ENCODE results near the gene STPG1. TPM values are rescaled to one million over a fixed set of nuclear protein-coding genes. Genes with fewer than 3 reads are reported as not detected.

STPG1 gene
- total RNA-seq, 1 donor from 2014 or later: 13.1 TPM

- no peak for TF ChIP-seq CTCF (IDR thresholded peaks at IDR 0.05)
- no peaks in the 10 kb centered on the region for H3K9me3 ChIP-seq
- H3K4me3 ChIP-seq: no peak overlapping the region
- H3K36me3 ChIP-seq: peaks cover 20% of the 10 kb centered on the region
- peaks cover 15% of the 10 kb centered on the region for H3K4me1 ChIP-seq
- H3K27ac ChIP-seq: no peak overlapping the region
- intact Hi-C loops (cut with DNase I): no loop called here
- no peaks in the 10 kb centered on the region for H3K27me3 ChIP-seq (ENCODE audit: low read depth)
- DNase-seq (no peak), ATAC-seq (no peak)
These were observed 51.2 kb downstream of the STPG1 start for GRCh38 chr1:24362396-24362795.

- peaks cover 15% of the 10 kb centered on the region for H3K4me1 ChIP-seq
- H3K27ac ChIP-seq: no peak overlapping the region
- no peaks in the 10 kb centered on the region for H3K9me3 ChIP-seq
- DNase-seq (no peak), ATAC-seq (no peak)
- H3K27me3 ChIP-seq (ENCODE audit: low read depth): no peaks in the 10 kb centered on the region
- H3K4me3 ChIP-seq: no peak overlapping the region
- no peak for TF ChIP-seq CTCF (IDR thresholded peaks at IDR 0.05)
- intact Hi-C loops (cut with DNase I): no loop called here
- H3K36me3 ChIP-seq: peaks cover 22% of the 10 kb centered on the region
These were observed 51.8 kb downstream of the STPG1 start for GRCh38 chr1:24361811-24362210.

GRCh38 chr1:24360681-24361080, 52.9 kb downstream of the STPG1 start:
- ATAC-seq: no peak
- TF ChIP-seq CTCF (IDR thresholded peaks at IDR 0.05): no peak
- Histone ChIP-seq H3K9me3 (no peaks in the 10 kb centered on the region), H3K36me3 (peaks cover 26% of the 10 kb centered on the region), H3K27me3 (ENCODE audit: low read depth) (no peaks in the 10 kb centered on the region), H3K4me1 (peaks cover 15% of the 10 kb centered on the region), H3K27ac (no peak overlapping the region), H3K4me3 (no peak overlapping the region)
- DNase-seq: no peak
- intact Hi-C loops (cut with DNase I): no loop called here

- Histone ChIP-seq H3K36me3 (peaks cover 26% of the 10 kb centered on the region), H3K9me3 (no peaks in the 10 kb centered on the region), H3K4me3 (no peak overlapping the region), H3K27ac (no peak overlapping the region), H3K4me1 (no peaks in the 10 kb centered on the region), H3K27me3 (ENCODE audit: low read depth) (no peaks in the 10 kb centered on the region)
- DNase-seq (no peak), ATAC-seq (no peak)
- intact Hi-C loops (cut with DNase I): no loop called here
- TF ChIP-seq CTCF (IDR thresholded peaks at IDR 0.05): no peak
These were observed 56.5 kb downstream of the STPG1 start for GRCh38 chr1:24357038-24357437.

- intact Hi-C loops (cut with DNase I): no loop called here
- DNase-seq: no peak
- Histone ChIP-seq H3K9me3 (no peaks in the 10 kb centered on the region), H3K27ac (no peak overlapping the region), H3K4me3 (no peak overlapping the region), H3K27me3 (ENCODE audit: low read depth) (no peaks in the 10 kb centered on the region), H3K4me1 (no peaks in the 10 kb centered on the region), H3K36me3 (peaks cover 24% of the 10 kb centered on the region)
- TF ChIP-seq CTCF (IDR thresholded peaks at IDR 0.05): no peak
- no peak for ATAC-seq
These were observed 58.1 kb downstream of the STPG1 start for GRCh38 chr1:24355466-24355865.
